Measurements from ENCODE around the gene PGM5.

DNA sequence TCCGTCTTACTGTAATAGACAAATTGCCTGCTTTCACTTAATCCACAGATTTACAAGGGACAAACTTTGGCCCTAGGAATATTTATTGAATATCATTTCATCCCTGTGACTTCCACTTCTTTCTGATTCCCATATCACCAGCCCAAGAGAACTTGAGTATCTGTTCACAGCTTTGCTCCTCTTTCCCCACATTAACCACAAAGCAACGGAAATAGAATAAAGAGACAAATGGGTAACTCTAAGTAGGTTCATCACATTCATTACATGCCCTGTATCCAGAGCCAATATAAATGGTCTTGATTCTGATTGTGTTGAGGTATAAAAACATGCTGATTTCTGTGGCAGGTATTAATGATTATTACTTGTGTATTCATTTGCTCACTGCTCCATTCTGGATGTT lies 142.4 kb downstream of the PGM5 start:
- no peak for TF ChIP-seq CTCF (conservative IDR thresholded peaks at IDR 0.05; ENCODE audit: low read depth, low read length)
- TF ChIP-seq EZH2 (IDR thresholded peaks at IDR 0.05; ENCODE audit: low read length, unreplicated experiment), result no peak

Data from PC-3 (cell line).